Endothelial cell of umbilical vein (primary cell): ENCODE measurements around the gene CACNA2D3. TPM values are rescaled to one million over a fixed set of nuclear protein-coding genes. Genes with fewer than 3 reads are reported as not detected.

Experiments
- BruUV-seq: library from RNA; stranded (reverse); fragments of 400-500 nt; replicated peaks from 2 replicates; lab custom pipeline; 2021; lab: Mats Ljungman, UMichigan
- CTCF ChIA-PET: fragments of 300-600, 350-600 bp; sonication (Branson Sonifier 250); formaldehyde crosslinking; loops from one replicate; lab custom pipeline; 2021; ENCODE audit warnings: antibody characterized with exemption, inconsistent platforms; lab: Charles Lee
- POLR2A ChIA-PET: fragments of 300-600, 350-600 bp; sonication (Branson Sonifier 250); formaldehyde crosslinking; loops from one replicate; lab custom pipeline; 2021; ENCODE audit warnings: antibody characterized with exemption, inconsistent platforms; lab: Charles Lee
- DNase-seq: peaks from one replicate; pipeline ENCODE4 v3.0.0-alpha.2; 2011; ENCODE audit warnings: low read depth, low spot score
- FAIRE-seq: peaks from 2 replicates; lab custom pipeline; 2011; peaks lifted over from hg19 to GRCh38; lab: Jason Lieb, UNC
- H2AFZ ChIP-seq: 2 replicates; pipeline ENCODE4 v1.6.0; 2012; ENCODE audit warnings: low read depth, low read length, control low read depth, inconsistent platforms
- H3K27ac ChIP-seq: 2 replicates; pipeline ENCODE4 v1.5.1; 2011; ENCODE audit warnings: low read depth, mild to moderate bottlenecking, control low read depth, low read length, moderate library complexity; ENCODE audit not compliant: insufficient read depth
- H3K27me3 ChIP-seq, 2 experiments: 2 replicates each; pipeline versions ENCODE4 v1.6.0 to v1.6.1; 2011; ENCODE audit warnings: low read length in 2 of 2, mixed read lengths in 1 of 2; ENCODE audit not compliant: control insufficient read depth in 2 of 2, insufficient read depth in 2 of 2
- H3K36me3 ChIP-seq, 2 experiments: 2 replicates in 1 of 2; 3 replicates in 1 of 2; pipeline ENCODE4 v1.5.1; 2011; ENCODE audit warnings: low read length in 2 of 2, mild to moderate bottlenecking in 1 of 2, moderate library complexity in 1 of 2; ENCODE audit not compliant: control insufficient read depth in 2 of 2, insufficient read depth in 2 of 2; ENCODE audit errors: extremely low read depth in 1 of 2
- H3K4me1 ChIP-seq: 3 replicates; pipeline ENCODE4 v1.5.1; 2011; ENCODE audit warnings: mild to moderate bottlenecking, low read length; ENCODE audit not compliant: control insufficient read depth, insufficient read depth; ENCODE audit errors: extremely low read depth
- H3K4me2 ChIP-seq: 2 replicates; pipeline ENCODE4 v1.6.1; 2011; ENCODE audit warnings: low read length, control low read depth, mixed read lengths; ENCODE audit not compliant: insufficient read depth
- H3K4me3 ChIP-seq, 3 experiments: fragments of 200-600 bp in 1 of 3; sonication (generic), shearing (Covaris generic) in 1 of 3; replicated peaks in 1 of 3; 2 replicates each; pipeline ENCODE4 v1.5.1; 2011 to 2016; ENCODE audit warnings: control low read depth in 3 of 3, low read length in 3 of 3, mild to moderate bottlenecking in 2 of 3, inconsistent platforms in 1 of 3, low read depth in 1 of 3, moderate library complexity in 1 of 3; ENCODE audit not compliant: insufficient read depth in 1 of 3
- H3K79me2 ChIP-seq: 2 replicates; pipeline ENCODE4 v1.6.0; 2012; ENCODE audit warnings: low read length, inconsistent platforms; ENCODE audit not compliant: control insufficient read depth, insufficient read depth
- H3K9ac ChIP-seq: replicated peaks from 2 replicates; pipeline ENCODE3; 2011; ENCODE audit warnings: low read length, control low read depth; ENCODE audit not compliant: insufficient read depth; ENCODE audit errors: extremely low read depth
- H3K9me1 ChIP-seq: replicated peaks from 3 replicates; pipeline ENCODE4 v1.6.0; 2011; ENCODE audit warnings: mild to moderate bottlenecking, low read length; ENCODE audit not compliant: control insufficient read depth, insufficient read depth; ENCODE audit errors: extremely low read depth
- H3K9me3 ChIP-seq: replicated peaks from 2 replicates; pipeline ENCODE4 v1.5.1; 2012; ENCODE audit warnings: low read length, inconsistent platforms; ENCODE audit not compliant: control insufficient read depth, insufficient read depth
- H4K20me1 ChIP-seq: replicated peaks from 2 replicates; pipeline ENCODE3; 2011; ENCODE audit warnings: mild to moderate bottlenecking, low read length; ENCODE audit not compliant: control insufficient read depth, insufficient read depth; ENCODE audit errors: extremely low read depth
- EZH2 ChIP-seq: IDR thresholded peaks from 2 replicates; pipeline ENCODE4 v1.6.1; 2012; ENCODE audit warnings: borderline replicate concordance, low read depth, mild to moderate bottlenecking, moderate library complexity, low read length, inconsistent platforms; ENCODE audit not compliant: severe bottlenecking
- FOS ChIP-seq: IDR thresholded peaks from 2 replicates; pipeline ENCODE4 v1.6.1; 2011; ENCODE audit warnings: mild to moderate bottlenecking, low read length, moderate library complexity, borderline replicate concordance; ENCODE audit not compliant: insufficient read depth
- GATA2 ChIP-seq: IDR thresholded peaks from 2 replicates; pipeline ENCODE4 v1.7.0; 2011; ENCODE audit warnings: low read depth, mild to moderate bottlenecking, moderate library complexity, mixed read lengths, low read length; ENCODE audit not compliant: insufficient read length, insufficient read depth
- JUN ChIP-seq: IDR thresholded peaks from 2 replicates; pipeline ENCODE4 v1.6.1; 2011; ENCODE audit warnings: borderline replicate concordance, low read depth; ENCODE audit not compliant: insufficient read length, insufficient read depth
- MYC ChIP-seq: IDR thresholded peaks from one replicate; pipeline ENCODE4 v1.6.1; 2011; ENCODE audit warnings: mild to moderate bottlenecking, low read depth, low read length
- POLR2A ChIP-seq: IDR thresholded peaks from 2 replicates; pipeline ENCODE4 v1.6.1; 2012; ENCODE audit warnings: low read depth, mild to moderate bottlenecking, control low read depth, low read length
- POLR2AphosphoS5 ChIP-seq: IDR thresholded peaks from 2 replicates; pipeline ENCODE4 v1.6.1; 2012; ENCODE audit warnings: low read depth, mild to moderate bottlenecking, control low read depth, low read length, moderate library complexity; ENCODE audit not compliant: insufficient read depth
- dilution Hi-C: fragments of 300-500 bp; cut with MboI; formaldehyde crosslinking; loops from one replicate; pipeline ENCODE4 v1.15.0; 2019; ENCODE audit warnings: low sequenced_read_pairs; ENCODE audit not compliant: extremely low pct_ligation_motif_present
- intact Hi-C: fragments of 100-400 bp; cut with micrococcal nuclease; formaldehyde crosslinking; loops from one replicate; pipeline ENCODE4 v1.10.0; 2022
- polyA plus RNA-seq, 4 experiments: library from polyadenylated mRNA; depleted of rRNA in 3 of 4; stranded (reverse) in 3 of 4; unstranded in 1 of 4; fragments of >200 nt; gene quantifications; 2 replicates each; pipeline versions ENCODE4 v1.2.1 to v1.2.3, GENCODE V29; 2011 to 2012; ENCODE audit warnings: missing spikeins in 1 of 4
- total RNA-seq: library from RNA; stranded (reverse); gene quantifications from 2 replicates; pipeline ENCODE4 v1.2.3, GENCODE V29; 2021
- TF ChIP-seq, protein P1 (sequence below), 2 donors: IDR thresholded peaks; 1 replicate in 1 of 2; 2 replicates in 1 of 2; pipeline ENCODE4 v1.5.1; 2011; ENCODE audit warnings: low read length in 2 of 2, mild to moderate bottlenecking in 2 of 2, moderate library complexity in 2 of 2, control low read depth in 1 of 2, inconsistent platforms in 1 of 2, low read depth in 1 of 2; ENCODE audit not compliant: insufficient read depth in 1 of 2; ENCODE audit errors: extremely low read depth in 1 of 2
- TF ChIP-seq, protein P2 (sequence below): IDR thresholded peaks from 2 replicates; pipeline ENCODE4 v1.6.1; 2011; ENCODE audit not compliant: insufficient read depth, insufficient read length

Gene CACNA2D3
- total and polyA plus RNA-seq, 2 donors (not counting 3 experiments of a cell fraction or from before 2014, with no cell fraction given), result not detected

DNA sequence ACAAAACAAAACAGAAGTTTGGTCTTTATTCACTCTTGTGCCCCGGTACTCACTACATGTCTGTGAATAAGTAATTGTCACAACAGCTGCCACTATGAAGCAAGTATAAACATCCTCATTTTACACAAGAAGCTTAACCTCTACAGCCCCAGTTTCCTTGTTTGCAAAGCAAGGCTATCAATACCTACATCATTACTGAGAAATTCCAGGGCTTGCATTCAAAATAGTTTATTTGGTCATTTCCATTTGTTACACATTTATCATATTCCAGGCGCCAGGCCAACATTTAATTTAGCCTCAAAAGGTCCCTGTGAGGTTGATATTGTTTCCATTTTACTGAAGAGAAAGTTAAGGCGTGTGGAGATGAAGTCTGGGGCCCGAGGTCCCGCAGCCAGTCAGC lies 966.9 kb downstream of the CACNA2D3 start:
- Histone ChIP-seq H3K9me3 (peaks cover 4% of the 10 kb centered on the region), H3K27me3 (no peaks in the 10 kb centered on the region), H3K4me2 (no peak overlapping the region), H3K79me2 (no peaks in the 10 kb centered on the region), H3K4me1 (no peaks in the 10 kb centered on the region), H3K27ac (no peak overlapping the region), H3K36me3 (no peaks in the 10 kb centered on the region), H3K9ac (no peak overlapping the region), H2AFZ (no peak overlapping the region), H4K20me1 (no peaks in the 10 kb centered on the region), H3K4me3 (no peak overlapping the region), H3K9me1 (no peaks in the 10 kb centered on the region)
- ChIA-PET CTCF (no interaction called here), POLR2A (no interaction called here)
- intact Hi-C loops, result no loop called here
- TF ChIP-seq POLR2A (no peak), POLR2AphosphoS5 (no peak), FOS (no peak)
- TF ChIP-seq, protein P1, sequence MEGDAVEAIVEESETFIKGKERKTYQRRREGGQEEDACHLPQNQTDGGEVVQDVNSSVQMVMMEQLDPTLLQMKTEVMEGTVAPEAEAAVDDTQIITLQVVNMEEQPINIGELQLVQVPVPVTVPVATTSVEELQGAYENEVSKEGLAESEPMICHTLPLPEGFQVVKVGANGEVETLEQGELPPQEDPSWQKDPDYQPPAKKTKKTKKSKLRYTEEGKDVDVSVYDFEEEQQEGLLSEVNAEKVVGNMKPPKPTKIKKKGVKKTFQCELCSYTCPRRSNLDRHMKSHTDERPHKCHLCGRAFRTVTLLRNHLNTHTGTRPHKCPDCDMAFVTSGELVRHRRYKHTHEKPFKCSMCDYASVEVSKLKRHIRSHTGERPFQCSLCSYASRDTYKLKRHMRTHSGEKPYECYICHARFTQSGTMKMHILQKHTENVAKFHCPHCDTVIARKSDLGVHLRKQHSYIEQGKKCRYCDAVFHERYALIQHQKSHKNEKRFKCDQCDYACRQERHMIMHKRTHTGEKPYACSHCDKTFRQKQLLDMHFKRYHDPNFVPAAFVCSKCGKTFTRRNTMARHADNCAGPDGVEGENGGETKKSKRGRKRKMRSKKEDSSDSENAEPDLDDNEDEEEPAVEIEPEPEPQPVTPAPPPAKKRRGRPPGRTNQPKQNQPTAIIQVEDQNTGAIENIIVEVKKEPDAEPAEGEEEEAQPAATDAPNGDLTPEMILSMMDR (IDR thresholded peaks at IDR 0.05; ENCODE audit: extremely low read depth in 1 of 2, insufficient read depth in 1 of 2, low read depth in 1 of 2, low read length in 2 of 2), result no peak
- TF ChIP-seq, protein P2, sequence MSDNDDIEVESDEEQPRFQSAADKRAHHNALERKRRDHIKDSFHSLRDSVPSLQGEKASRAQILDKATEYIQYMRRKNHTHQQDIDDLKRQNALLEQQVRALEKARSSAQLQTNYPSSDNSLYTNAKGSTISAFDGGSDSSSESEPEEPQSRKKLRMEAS, result no peak
- dilution Hi-C loops, result no loop called here
- DNase-seq, result no peak
- FAIRE-seq, result no peak
- no TSS peak for BruUV-seq

DNA sequence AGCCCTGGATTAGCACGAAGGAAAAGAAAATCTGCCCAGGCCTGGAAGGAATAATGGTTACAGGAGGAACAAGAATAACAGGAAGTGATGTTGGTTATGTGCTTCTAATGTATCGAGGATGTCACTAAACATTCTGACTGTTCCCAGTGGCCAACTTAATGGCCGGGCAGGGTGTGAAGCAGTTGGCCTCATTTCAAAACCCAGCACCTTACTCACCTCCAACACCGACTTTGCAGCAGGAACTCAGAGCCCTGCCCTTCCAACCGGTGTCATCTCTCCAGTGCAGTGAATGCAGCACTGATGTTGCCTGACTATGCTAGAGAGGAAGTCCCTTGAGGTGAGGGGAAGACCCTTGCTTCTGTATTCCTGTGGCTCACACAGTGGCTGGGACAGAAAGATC lies 967.9 kb downstream of the CACNA2D3 start:
- H3K36me3 ChIP-seq, result no peaks in the 10 kb centered on the region
- no peaks in the 10 kb centered on the region for H3K9me1 ChIP-seq

More for the DNA sequence above, 967.9 kb downstream of the CACNA2D3 start:
- no peaks in the 10 kb centered on the region for H3K4me1 ChIP-seq
- H4K20me1 ChIP-seq, result no peaks in the 10 kb centered on the region
- ChIA-PET CTCF (no interaction called here), POLR2A (no interaction called here)
- dilution Hi-C loops (no loop called here), intact Hi-C loops (no loop called here)
- BruUV-seq, result no TSS peak
- no peak overlapping the region for H3K27ac ChIP-seq
- no peaks in the 10 kb centered on the region for H3K79me2 ChIP-seq
- no peak for DNase-seq
- TF ChIP-seq GATA2 (no peak), EZH2 (no peak), POLR2AphosphoS5 (no peak), POLR2A (no peak), MYC (no peak), JUN (no peak), FOS (no peak)
- TF ChIP-seq, protein P1 (IDR thresholded peaks at IDR 0.05; ENCODE audit: extremely low read depth in 1 of 2, insufficient read depth in 1 of 2, low read depth in 1 of 2, low read length in 2 of 2), result no peak
- TF ChIP-seq, protein P2, result no peak
- H3K4me3 ChIP-seq, result no peak overlapping the region
- no peak for FAIRE-seq
- no peak overlapping the region for H3K9ac ChIP-seq
- H3K4me2 ChIP-seq, result no peak overlapping the region
- no peak overlapping the region for H2AFZ ChIP-seq
- no peaks in the 10 kb centered on the region for H3K27me3 ChIP-seq
- H3K9me3 ChIP-seq, result peaks cover 4% of the 10 kb centered on the region
